GM12801 (cell line): ENCODE measurements around the gene LSM7.

Source experiments
- CTCF ChIP-seq: IDR thresholded peaks from one replicate; pipeline ENCODE4 v1.5.1; 2011; ENCODE audit warnings: control low read depth; ENCODE audit not compliant: insufficient read length; ENCODE audit errors: extremely low read depth

LSM7 gene

GRCh38 chr19:2294687-2295335, 33.6 kb downstream of the LSM7 start:
- no peak for TF ChIP-seq CTCF

- TF ChIP-seq CTCF: no peak
These were observed 37.1 kb downstream of the LSM7 start for GRCh38 chr19:2291185-2291751.

GRCh38 chr19:2290441-2291184, 37.8 kb downstream of the LSM7 start:
- no peak for TF ChIP-seq CTCF

- TF ChIP-seq CTCF: no peak
These were observed 38.5 kb downstream of the LSM7 start for GRCh38 chr19:2289714-2290435.

GRCh38 chr19:2288818-2289713, 39.3 kb downstream of the LSM7 start:
- TF ChIP-seq CTCF: no peak

- TF ChIP-seq CTCF: no peak
These were observed 40.0 kb downstream of the LSM7 start for GRCh38 chr19:2288338-2288817.
